GM12874 (cell line): ENCODE measurements around the gene DTX4.
A peak's percentile ranks its signal among the peaks of the same experiment; 100 is the strongest.

Source experiments
- TF ChIP-seq, protein P1 (sequence below): IDR thresholded peaks from 2 replicates; pipeline ENCODE4 v1.5.1; 2011; ENCODE audit warnings: low read depth, mild to moderate bottlenecking, control low read depth, low read length, moderate library complexity; ENCODE audit not compliant: insufficient read depth

Gene DTX4

DNA sequence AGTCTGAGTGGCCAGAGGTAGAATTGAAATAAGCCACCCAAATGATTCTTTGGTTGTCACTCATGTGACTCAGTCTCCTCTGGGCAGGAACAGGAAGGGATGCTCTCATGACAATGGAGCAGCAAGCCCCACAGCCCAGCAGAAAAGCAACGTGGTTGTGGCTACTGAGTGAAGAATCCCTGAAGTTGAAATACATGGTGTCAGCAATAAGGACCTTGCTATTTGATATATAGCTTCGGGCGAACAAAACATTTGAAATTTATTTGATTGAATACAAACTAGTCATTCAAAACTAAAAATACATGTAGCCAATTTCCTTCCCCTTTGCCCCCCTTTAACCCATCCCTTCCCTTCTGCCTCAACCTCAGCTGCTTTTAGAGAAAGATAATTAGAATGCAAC is 14.5 kb upstream of the DTX4 start:
- TF ChIP-seq, protein P1, sequence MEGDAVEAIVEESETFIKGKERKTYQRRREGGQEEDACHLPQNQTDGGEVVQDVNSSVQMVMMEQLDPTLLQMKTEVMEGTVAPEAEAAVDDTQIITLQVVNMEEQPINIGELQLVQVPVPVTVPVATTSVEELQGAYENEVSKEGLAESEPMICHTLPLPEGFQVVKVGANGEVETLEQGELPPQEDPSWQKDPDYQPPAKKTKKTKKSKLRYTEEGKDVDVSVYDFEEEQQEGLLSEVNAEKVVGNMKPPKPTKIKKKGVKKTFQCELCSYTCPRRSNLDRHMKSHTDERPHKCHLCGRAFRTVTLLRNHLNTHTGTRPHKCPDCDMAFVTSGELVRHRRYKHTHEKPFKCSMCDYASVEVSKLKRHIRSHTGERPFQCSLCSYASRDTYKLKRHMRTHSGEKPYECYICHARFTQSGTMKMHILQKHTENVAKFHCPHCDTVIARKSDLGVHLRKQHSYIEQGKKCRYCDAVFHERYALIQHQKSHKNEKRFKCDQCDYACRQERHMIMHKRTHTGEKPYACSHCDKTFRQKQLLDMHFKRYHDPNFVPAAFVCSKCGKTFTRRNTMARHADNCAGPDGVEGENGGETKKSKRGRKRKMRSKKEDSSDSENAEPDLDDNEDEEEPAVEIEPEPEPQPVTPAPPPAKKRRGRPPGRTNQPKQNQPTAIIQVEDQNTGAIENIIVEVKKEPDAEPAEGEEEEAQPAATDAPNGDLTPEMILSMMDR = no peak

DNA sequence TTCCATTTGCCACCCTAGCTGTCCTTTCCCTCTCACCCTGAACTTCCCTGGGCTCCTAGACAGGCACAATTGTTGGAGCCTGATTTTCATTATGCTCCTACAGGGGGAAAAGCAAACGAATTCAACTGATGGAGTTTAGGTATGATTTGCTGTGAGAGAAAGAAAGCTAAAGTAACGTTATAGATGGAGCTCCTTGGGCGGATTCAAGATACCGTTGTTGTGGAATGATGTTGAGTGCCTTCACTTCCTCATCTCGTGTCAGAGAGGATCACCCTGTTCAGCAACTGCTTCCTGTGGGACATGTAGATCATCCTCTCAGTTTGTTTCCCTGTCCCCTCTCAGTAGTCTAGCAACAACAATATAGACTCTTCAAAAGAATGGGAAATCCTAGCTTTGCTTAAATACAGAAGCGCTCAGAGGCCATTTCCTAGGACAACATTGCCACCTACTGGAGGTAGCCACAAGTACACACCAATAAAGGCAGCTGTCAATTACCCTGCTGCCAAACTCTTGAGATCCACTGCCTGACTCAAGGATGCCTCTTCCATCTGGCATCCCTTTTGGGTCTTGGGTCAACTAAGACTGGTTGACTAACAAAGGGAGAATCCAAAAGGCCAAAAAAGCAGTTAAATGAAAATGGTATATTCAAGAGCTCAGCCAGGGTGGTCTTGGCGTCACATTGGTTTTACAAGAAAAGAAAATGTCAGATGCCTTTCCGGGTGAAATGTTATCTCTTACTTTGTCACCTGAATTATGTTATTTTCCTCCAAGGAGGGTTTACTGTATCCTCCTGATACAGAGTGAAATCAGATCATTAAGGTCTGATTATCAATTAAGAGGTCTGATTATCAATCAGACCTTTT is 13.5 kb upstream of the DTX4 start:
- TF ChIP-seq, protein P1 = peak; percentile 73

DNA sequence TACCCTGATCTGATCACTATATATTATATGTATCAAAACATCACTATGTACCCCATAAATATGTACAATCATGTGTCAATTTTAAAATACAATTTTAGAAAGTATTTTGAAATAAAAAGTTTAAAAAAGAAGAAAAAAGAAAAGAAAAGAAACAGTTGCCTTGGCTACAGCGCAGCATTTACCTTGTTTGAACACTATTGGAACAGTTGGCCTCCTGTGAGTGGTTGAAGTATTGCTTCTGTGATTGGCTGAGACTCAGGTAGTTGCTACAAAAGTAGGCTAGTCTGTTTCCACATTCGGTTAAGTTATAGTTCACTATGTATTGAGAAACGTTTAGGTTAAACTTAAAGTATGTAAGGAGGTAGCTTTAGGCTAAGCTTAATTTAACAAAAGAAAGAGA is 7.9 kb upstream of the DTX4 start:
- TF ChIP-seq, protein P1 = no peak

DNA sequence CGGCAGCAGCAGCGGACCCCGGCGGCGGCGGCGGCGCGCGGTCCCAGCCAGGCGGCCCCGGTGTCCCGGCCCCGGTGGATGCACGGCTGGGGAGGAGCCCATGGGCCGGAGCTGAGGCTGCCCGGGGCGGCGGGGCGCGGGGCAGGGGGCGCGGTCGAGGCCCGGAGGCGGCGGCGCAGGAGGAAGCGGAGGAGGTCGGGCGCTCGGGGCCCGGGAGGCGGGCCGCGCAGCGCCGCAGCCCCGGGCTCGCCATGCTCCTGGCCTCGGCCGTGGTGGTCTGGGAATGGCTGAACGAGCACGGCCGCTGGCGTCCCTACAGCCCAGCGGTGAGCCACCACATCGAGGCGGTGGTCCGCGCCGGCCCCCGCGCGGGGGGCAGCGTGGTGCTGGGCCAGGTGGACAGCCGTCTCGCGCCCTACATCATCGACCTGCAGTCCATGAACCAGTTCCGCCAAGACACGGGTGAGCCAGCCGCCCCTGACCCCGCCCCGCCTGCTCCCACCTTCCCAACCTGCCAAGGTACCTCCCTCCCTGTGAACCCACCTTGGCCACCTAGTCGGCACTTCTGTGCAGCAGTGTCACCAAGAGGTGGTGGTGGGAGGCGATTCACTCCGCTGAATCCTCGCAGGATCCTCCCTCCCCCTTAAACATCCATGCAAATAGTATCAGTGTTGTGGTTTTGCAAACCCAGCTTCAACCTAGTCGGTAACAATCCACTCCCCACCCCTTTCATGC is 580 bp downstream of the DTX4 start:
- TF ChIP-seq, protein P1 = no peak

DNA sequence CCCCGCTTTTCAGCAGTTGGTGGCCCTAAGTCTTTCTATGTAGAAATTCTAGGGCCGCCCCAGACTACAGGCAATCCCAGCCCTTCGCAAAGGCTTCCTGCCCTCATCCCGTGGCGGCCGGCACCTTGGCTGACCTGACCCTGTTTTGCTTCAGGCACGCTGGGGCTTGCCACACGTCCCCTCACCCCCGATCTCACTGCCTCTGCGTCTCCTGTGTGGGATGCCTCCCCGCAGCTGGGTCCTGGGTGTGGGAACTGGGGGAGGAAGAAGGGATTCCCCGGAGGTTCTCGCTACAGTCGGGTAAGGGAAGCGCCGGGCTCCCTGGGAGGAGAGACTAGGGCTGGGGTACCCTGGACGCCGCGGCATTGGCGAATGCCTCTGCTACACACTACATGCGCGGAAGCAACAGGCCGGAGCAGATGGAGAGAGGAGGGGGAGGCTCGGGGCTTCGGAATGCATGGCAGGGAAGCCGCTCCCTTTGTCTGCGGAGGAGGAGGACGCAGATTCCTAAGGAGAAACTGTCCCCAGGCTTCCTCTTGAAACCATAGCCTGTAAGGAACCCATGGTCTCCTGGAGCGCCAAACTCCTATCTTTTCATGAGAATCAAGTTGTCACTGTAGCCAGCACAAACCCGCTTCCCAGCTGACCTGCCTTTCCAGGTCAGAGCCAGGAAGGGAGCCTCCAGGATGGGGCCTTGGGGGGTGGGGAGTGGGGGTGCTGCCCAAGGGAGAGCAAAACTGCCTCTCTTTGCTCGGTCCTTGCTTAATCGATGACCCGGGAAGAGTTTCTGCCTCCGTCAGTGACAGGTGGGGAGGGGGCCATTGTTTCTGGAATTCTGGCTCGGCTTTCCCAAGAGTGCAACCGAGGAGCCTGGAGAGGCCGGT is 1.4 kb downstream of the DTX4 start:
- TF ChIP-seq, protein P1 = no peak

DNA sequence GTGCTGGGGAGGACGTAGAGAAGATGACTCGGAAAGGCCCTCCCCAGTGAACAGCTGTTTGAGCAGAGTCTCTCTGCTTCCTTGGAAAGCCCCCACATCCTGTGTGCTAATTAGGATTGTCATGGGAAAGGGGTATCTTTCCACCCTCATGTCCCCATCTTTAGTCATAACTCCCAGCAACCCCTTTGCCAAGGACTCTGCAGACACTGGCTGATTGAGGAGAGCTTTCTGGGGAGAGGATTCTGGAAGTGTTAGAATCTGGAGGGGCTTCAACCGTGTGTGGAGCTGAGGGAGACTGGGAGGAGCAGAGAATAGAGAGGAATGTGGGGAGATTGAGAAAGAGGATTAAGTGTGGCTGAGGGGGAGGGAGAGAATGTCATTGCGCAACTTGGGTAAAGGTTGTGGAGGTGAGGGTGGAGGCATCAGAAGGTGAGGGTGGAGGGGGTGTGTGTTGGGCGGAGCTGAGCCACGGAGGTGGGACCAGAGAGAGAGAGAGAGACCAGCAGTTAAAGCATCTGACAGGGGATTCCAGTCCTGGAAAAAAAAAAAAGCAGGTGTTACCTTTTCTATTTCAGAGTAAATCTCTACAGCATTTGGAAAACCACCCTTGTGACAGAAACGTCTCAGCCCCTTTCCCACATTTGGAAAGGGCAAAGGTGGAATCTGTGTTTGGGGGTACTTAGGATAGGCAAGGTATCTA is 2.2 kb downstream of the DTX4 start:
- TF ChIP-seq, protein P1 = no peak
